Measurements from ENCODE around the gene C2orf42.
"Not testable (repeated sequence)": the region's sequence is repeated elsewhere in the genome, so short reads cannot be mapped to it uniquely, and the experiment has no call there.

Gene C2orf42

GRCh38 chr2:70131344-70132143 lies 59.3 kb downstream of the C2orf42 start:
- not testable (repeated sequence) for DNase-seq (ENCODE audit: low spot score)

DNA sequence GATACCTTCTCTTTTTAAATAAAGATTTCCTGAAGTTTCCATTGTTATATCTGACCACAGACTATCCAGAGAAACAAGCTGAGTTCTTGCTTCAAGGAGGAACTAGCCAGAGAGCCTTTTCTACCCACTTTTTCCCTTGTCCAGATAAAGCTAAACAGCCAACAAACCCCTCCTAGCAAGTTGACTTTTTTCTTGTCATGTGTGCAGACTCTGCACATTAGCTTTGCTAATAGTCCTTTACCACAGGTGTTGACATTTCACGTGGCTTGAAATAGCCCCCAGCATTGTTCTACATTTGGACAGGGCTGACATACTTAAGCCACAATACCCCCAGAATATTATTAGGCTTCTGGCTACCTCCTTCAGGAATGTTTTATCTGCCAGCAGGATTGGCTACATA lies 62.8 kb downstream of the C2orf42 start:
- DNase-seq (ENCODE audit: low spot score) = no peak

DNA sequence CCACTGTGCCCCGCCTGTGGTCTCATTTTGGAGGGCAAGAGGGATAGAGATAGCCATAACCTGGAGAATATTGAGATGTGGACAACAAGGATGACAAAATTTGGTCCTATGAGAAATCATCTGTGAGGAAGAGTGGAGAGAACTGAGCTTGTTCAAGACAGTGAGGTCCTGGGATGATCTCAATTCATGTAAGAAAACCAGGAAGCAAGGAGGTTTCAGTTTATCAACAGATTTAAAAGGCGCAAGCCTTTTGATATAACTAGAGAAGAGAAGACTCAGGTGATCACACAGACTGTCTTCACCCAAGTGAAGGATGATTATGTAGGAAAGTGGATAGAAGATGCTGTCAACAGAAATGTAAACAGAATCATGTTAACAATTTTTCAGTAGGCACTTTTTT lies 64.4 kb downstream of the C2orf42 start:
- DNase-seq (ENCODE audit: low spot score) = no peak

- DNase-seq (ENCODE audit: low spot score) = no peak
Measured at GRCh38 chr2:70125498-70125898, 65.3 kb downstream of the C2orf42 start.

DNA sequence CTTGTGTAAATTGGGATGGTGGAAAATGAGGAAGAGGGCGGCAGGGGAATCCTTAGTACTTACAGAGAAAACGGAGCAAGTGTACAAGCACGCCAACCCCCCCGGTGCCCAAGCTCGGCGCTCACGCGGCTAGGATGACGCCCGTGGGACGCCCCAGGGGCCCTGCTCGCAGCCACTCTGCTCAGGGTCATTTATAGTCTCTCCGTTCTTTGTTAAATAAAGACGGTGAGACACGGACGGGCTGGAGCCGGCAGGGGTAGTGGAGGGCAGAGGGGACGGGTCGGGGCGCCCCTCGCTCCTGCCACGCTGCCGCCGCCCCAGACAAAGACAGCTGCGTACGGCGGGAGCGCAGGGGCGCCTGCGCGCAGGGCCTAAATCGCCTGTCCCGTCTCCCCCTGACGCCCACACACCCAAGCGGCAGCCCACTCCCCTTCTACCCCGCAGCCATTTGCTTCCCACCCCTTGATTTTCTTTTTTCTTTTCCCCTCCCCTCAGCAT lies 65.8 kb downstream of the C2orf42 start:
- DNase-seq (ENCODE audit: low spot score) = no peak

- DNase-seq (ENCODE audit: low spot score) = no peak
Measured at GRCh38 chr2:70123829-70124116, 67.0 kb downstream of the C2orf42 start.

DNA sequence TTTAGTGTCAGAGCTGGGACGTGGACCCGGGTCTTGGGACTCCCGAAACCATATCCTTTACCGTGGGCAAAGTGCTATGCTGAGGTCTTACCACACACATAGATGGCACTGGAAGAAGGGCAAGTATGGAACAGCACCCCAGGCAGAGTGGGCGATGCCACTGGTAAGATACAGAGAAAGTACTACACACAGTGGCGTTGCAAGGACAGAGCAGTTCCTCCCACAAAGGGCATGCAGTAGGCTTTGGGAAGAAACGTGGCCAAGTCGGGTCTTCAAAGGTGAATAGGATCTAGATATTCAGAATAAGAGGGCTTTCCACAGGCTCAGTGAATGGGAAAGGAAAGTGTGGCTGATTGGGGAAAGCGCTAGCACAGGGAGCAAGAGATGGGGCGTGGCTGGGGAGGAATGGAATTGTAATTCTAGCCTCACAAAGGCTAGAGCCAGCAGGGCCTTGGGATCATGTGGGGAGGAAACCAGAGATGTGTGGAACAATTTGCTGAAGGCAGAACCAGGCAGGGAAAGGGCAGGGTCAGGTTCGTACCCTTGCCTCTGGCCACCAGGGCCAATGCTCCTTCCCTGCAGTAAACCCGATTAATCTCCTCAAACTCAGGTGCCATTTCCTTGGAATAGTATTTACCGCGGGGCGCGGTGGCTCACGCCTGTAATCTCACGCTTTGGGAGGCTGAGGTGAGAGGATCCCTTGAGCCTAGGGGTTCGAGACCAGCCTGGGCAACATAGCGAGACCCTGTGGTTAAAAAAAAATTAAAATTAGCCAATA lies 67.6 kb downstream of the C2orf42 start:
- DNase-seq (ENCODE audit: low spot score) = no peak

- DNase-seq (ENCODE audit: low spot score) = no peak
Measured at GRCh38 chr2:70122470-70122869, 68.3 kb downstream of the C2orf42 start.

DNA sequence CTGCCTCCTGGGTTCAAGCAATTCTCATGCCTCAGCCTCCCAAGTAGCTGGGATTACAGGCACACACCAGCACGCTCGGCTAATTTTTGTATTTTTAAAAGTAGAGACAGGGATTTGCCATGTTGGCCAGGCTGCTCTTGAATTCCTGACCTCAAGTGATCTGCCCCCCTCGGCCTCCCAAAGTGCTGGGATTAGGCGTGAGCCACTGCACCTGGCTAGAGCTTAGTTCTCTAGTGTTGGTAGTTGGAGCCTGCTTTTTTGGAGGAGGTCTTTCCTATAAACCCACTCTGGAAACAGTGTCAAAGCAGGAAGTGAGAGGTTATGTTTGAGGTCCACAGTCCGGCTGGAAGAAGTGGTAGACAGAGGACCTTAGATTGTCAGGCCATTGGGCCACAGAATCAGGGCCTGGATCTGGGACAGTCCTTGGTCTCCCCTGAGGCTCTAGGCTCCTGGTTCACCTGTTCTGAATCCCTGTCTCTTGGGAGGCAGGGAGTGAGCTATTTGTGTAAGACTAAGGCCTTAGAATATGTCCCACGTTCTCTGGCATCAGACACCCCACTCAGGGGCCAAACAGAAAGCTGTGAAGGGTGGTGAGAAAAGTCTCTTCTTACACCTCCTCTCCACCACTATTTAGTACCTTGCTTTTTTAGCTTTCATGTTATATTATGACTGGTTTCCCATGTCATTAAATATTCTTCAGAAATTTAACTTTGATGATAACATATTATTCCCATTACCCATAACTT lies 69.0 kb downstream of the C2orf42 start:
- DNase-seq (ENCODE audit: low spot score) = no peak

DNA sequence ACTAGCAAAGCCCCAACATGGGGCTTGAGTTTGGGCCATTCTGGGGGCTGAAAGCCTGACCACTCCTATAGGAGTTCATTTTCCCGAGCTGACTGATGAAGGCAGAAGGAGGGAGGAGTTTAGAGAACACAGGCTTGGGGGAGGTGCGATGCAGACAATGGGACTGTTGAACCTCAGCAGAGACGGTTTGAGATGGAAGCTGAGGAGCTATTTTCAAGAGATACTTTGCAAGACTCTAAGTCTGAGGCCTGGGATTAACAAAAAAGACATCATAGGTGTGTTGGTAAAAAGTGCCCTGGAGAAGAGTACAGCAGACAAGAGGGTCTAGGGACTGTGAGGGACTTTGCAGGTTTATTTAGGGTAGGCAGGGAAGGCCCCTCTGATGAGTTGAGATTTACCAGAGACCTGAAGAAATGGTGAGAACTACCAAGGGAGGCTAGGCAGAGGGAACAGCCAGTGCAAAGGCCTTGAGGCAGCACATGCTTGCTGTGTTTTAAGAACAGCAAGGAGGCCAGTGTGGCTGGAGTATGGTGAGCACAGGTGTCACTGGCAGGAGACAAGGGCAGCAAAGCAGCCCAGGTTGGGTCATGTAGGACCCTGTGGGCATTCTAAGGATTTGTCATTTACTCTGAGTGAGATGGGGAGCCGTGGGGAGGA lies 71.9 kb downstream of the C2orf42 start:
- DNase-seq (ENCODE audit: low spot score) = no peak

DNA sequence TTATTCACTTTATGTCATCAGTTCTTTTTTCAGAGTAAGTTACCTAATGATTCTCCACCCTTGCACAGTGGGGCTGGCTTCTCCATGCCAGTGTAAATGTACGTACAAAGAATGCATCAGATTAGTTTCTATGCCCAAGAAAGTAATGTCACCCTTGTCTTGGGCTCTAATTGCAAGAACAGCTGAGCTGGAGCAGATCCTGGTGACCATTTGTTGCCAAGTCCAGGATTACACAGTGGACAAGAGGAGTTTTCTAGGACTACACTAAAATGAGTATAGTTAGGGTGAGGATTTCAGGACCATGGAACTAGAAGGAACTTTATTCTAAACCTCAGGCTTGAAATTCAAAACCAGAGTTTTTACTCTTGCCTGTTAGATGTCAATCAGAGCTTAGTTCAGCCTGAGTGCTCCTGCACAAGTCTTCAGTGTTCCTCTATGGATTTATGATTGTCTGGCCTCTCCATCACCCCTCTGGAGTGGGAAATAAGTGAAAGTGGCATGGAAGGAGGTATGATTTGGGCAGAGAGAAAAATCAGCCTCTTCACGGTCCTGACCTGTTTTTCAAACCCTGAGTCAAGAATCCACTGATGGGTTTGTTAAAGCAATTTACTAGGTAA lies 73.8 kb downstream of the C2orf42 start:
- no peak for DNase-seq (ENCODE audit: low spot score)

GRCh38 chr2:70115646-70116442 lies 75.0 kb downstream of the C2orf42 start:
- no peak for DNase-seq (ENCODE audit: low spot score)

DNA sequence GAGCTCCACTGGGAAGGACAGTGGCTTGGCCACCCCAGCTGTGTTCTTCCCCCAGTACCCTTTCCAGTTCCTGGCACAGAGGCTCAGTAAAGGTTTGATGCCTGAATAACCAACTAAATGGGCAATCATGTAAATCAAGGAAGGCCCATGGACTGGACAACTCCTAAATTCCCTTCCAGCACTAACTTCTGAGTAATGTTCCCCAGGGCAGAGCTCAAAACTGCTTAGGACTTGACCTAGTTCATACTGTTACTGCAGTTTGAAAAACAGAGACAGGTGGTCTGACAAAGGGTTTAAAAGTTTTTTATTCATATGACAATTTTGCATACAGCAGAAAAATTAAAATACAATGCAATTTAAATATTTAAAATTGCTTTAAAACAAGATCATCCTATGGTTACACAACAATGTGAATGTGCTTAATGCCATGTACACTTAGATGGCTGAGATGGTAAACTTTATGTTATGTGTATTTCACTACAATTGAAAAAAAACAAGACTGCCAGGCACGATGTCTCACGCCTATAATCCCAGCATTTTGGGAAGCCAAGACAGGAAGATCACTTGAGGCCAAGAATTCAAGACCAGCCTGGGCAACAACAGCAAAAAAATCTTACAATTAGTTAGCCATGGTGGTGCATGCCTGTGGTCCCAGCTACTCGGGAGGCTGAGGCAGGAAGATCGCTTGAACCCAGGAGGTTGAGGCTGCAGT lies 77.3 kb downstream of the C2orf42 start:
- no peak for DNase-seq (ENCODE audit: low spot score)

DNA sequence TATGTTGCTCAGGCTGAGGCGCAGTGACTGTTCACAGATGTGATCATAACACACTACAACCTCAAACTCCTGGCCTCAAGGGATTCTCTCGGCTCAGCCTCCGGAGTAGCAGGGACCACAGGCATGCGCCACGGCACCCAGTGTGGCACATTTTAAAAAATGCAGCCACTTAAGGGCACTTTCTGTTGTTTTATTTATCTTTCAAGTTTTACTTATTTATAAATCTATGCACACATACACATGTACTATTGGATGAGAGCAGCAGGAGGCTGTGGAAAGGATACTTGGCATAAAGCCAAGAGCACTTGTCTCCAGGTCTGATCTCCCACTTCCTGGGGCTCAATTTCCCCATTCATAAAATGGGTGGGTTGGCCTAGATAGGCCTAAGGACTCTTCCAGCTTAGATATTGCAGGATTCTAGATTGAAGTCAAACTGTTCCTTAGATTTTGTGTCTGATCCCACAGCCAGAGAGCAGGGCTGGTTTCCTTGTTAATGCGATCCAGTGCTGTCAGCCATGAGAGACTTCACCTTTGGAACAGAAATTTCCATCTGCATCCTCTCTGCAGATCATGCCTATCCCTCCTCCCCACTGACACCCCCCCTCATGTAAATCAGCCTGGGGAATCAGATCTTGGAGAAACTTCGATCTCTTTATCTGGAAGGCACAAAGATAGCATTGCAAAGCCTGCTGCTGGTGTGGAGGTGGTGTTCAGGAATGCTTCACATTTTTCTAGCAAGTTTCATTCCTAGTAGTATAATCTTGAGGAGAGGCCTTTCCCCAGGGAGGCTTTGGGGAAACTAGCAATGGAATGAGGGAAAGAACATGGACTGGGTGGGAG lies 78.8 kb downstream of the C2orf42 start:
- DNase-seq (ENCODE audit: low spot score) = no peak

DNA sequence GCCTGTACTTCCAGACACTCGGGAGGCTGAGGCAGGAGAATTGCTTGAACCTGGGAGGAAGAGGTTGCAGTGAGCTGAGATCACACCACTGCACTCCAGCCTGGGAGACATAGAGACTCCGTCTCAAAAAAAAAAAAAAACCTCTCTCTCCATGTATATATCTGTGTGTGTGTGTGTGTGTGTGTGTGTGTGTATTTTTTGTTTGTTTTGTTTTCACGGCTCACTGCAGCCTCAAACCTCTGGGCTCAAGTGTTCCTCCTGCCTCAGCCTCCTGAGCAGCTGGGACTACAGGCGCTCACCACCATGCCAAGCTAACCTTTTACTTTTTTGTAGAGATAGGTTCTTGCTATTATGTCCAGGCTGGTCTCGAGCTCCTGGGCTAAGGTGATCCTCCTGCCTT lies 80.4 kb downstream of the C2orf42 start:
- DNase-seq (ENCODE audit: low spot score) = not testable (repeated sequence)

DNA sequence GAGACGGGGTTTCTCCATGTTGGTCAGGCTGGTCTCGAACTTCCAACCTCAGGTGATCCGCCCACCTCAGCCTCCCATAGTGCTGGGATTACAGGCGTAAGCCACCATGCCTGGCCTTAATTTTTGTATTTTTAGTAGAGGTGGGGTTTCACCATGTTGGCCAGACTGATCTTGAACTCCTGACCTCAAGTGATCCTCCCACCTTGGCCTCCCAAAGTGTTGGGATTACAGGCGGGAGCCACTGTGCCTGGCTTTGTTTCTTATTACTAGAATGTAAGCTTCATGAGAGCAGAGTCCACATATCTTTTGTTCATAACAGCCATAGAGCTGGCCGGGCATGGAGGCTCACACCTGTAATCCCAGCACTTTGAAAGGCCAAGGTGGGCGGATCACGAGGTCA lies 84.7 kb downstream of the C2orf42 start:
- DNase-seq (ENCODE audit: low spot score) = not testable (repeated sequence)

GRCh38 chr2:70104231-70105111 lies 86.3 kb downstream of the C2orf42 start:
- no peak for DNase-seq (ENCODE audit: low spot score)

- no peak for DNase-seq (ENCODE audit: low spot score)
Measured at GRCh38 chr2:70103531-70104061, 87.2 kb downstream of the C2orf42 start.
